NCI-H2227 treated with DMSO at 0.1 percent for 48 hours (cell line): Measurements from ENCODE around the gene PPP2R5A.
"Not testable (repeated sequence)": the region's sequence is repeated elsewhere in the genome, so short reads cannot be mapped to it uniquely, and the experiment has no call there.

Experiments
- DNase-seq: peaks from one replicate; lab custom pipeline; 2025; lab: John Stamatoyannopoulos, UW

PPP2R5A gene

GRCh38 chr1:212267460-212267859 is 17.8 kb upstream of the PPP2R5A start:
- DNase-seq, result no peak

DNA sequence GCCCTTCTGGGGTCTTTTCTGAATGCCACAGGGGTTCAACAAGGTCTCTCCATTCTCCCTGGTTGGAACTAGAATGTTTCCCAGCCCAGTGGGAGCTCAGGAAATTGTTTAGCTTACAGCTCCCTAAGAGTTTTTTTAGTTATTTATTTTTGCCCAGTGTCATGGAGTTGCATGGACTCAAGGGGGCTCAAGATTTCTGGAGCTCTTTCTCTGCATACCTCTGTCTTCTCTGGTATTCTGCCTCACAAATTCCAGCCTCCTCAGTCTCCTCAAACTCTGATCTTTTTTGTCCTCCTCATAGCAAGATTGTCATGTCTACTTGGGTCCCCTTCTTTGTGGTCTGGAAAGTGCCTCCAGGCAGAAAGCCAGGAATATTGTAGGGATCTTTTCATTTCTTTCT is 15.9 kb upstream of the PPP2R5A start:
- no peak for DNase-seq

DNA sequence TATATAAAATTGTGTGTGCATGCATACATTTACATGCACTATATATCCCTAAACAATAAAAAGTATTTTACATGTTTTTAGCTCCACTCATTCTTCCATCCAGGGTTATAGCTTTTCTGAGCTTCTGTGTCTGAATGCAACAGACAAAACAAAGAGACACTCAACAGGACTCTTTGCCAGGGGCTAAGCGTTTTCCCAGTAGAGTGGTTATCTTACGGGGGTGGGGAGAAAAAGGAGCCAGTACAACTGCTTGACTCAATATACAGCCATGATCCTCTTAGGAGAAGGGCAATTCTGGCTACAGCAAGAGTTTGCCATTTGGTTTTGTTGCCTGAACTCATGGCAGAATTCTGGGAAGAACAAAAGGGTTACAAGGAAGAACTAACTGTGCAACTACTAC is 14.6 kb upstream of the PPP2R5A start:
- no peak for DNase-seq

GRCh38 chr1:212271234-212271633 is 14.0 kb upstream of the PPP2R5A start:
- DNase-seq, result no peak

DNA sequence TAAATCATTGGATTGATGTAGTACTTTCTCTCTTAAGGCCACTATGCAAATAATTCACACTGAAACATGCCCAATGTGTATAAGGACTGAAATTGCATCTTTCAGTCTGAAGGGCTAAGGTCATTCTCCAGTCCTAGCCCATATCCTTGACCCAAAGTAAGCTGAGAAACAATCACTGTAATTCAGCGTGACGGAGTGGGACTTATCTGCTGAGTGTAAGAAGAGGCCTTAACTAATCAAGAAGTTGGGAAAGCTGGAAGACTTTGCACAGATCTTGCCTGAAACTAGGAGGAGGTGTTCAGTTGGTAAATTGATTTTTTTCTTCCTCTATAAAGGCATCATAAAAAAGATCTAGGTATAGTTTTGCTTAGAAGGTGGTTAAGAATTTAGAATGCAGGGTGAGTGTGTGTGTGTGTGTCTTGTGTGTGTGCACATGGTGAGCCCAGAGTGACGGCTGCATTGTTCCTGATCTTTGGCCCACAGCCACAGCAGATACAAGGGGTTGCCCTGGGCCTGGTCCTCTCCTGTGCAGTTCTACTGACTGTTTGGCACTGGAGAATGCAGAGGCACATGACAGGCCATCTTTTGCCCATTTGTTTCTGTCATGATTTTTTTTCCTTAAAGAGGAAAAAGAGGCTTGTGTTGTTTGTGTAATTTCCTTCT is 13.3 kb upstream of the PPP2R5A start:
- no peak for DNase-seq

DNA sequence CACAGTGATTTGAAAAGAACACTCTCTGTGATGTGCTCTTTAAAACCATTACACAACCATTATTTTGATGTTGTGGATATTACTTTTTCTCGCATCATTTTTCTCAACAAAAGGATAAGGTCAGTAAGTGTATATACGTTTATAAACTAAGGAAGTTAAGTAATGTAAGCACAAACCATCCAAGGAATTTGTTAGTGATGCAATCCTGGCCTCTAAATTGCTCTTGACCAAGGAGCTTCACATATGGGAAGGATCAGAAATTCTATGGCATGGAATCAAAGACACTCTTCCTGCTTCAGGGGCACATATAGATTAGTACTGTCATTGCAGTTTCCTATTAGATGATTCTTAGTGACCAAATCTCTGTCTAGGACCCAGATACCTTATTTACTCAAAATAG is 3.6 kb upstream of the PPP2R5A start:
- DNase-seq, result no peak

- no peak for DNase-seq
Observed at GRCh38 chr1:212283741-212284140, 1.5 kb upstream of the PPP2R5A start.

GRCh38 chr1:212284332-212284743 is 872 bp upstream of the PPP2R5A start:
- peak; percentile 37 for DNase-seq

- peak; percentile 27 for DNase-seq
Observed at GRCh38 chr1:212285685-212286555, 710 bp downstream of the PPP2R5A start.

DNA sequence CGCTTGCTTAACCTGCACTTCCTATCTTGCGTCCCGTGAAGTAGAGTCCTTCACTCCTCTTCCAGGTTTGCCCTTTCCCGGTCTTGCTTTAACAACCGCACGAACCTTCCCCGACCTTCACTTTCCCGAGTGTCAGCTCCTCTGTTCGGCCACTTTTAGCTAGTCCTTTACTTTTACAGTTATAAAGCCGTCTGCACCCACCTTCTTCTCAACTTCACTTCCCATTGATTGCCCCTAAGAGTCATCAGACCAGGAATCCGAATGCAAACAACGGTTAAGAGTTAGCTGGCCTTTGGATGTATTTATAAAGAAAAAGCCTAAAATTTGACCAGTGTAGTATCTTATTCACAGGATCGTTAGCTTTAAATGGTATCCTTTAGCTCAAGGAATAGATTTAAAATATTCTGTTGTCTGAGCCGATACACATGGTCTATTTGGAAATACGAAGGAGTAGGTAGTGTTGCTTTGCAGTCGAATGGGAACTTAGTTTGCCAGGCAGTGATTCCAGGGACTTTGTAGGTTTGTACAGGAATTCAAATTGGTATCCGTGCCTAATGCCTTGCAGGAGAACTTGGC is 1.4 kb downstream of the PPP2R5A start:
- DNase-seq, result no peak

DNA sequence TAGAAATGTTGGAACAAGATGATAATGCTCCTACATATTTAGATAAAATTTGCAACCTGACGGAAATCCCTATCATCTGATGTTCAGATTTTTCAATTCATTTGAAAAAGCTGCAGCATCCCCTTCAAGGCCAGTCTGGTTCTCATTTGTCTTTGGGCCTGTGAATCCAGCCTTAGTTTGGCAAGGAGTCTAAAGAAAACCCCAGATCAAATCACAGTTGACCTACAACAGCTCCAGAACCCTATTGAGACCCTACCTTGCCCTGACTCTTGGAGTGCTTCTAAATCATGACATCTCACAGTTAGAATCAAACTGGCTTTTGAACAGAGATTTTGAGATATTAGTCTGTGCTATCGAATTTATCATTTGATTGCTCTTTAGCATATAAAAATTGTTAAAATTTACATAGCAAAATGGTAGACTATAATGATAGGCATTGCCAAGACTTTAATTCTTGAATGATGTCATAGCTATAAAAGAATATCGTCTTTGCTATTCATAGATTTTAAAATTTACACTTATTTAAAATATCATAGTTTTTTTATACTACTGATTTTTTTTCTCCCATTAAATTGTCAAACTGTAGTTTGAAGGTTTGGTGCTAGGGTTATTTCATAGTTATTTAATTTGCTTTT is 2.2 kb downstream of the PPP2R5A start:
- no peak for DNase-seq

GRCh38 chr1:212287995-212288394 is 2.8 kb downstream of the PPP2R5A start:
- not testable (repeated sequence) for DNase-seq

- no peak for DNase-seq
Observed at GRCh38 chr1:212288615-212289014, 3.4 kb downstream of the PPP2R5A start.

DNA sequence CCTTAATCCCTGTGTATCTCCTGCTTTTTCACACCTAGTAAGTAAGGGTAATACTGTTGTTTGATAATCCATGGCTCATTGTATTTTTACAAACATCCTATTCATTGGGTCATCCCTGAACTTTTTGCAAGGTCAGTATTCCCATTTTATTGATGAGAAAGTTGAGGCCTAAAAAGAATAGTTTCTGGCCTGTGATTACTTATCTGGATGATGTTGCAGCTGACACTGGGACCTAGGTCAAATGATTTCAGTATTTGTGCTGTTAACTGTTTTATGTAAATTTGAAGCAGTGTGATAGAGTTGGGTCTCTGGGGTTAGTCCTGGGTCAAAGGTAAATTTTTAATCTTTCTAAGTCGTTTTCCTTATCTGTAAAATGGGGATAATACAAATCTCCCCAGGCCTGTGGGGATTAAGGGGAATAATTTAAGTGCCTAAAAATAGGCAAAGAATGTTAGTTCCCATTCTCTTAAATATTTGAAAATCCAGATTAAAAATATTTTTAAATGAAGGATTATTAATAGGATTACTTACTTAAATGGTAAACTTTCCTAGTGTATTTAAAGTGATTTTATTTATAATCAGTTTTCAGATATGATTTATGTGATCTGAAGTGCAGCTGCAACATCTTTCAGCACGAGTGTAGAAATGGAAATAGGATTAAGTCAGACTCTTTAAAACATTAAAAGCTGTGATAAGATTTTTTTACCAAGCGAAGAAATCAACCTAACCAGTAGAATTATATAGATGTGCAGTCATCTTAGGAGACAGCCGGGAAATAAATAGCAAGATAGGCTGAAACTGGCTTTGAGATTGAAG is 4.3 kb downstream of the PPP2R5A start:
- no peak for DNase-seq

DNA sequence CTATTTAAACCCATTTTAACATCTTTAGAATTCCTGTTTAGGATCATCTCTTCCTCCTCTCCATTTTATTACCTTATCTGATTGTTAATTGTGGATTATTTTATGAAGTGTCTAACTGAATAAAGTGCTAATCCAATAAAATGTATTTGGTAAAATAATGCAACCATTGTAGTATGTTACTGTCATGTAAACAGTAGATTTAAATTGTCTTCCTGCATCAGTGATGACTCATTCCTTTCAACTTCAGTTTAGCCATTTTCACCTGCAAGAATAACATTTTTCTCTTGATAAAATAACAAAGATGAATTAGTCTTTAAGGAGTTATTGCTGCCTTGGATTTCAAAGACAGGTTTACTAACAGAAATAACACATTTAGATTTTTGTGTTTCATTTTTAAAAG is 5.4 kb downstream of the PPP2R5A start:
- no peak for DNase-seq

GRCh38 chr1:212291505-212292134 is 6.4 kb downstream of the PPP2R5A start:
- DNase-seq, result peak; percentile 16

GRCh38 chr1:212292250-212293105 is 7.3 kb downstream of the PPP2R5A start:
- no peak for DNase-seq

DNA sequence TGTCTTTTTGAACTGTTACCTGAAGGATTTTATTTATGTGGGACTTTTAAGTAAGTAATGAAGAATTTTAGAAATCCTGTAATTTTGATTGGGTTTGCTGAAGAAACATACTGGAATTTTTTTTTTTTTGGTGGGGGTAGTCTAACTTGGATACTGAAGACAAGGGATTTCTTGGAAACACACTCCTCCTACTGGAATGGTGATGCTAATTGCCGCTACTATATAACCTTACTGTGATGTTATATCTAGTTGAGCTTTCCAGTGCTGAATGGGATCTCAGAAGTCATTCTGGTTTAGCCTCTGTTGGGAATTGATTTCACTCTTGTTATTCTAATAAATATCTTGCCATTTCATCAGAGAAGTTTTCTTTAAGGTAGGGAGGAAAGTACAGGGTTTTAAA is 8.4 kb downstream of the PPP2R5A start:
- no peak for DNase-seq

DNA sequence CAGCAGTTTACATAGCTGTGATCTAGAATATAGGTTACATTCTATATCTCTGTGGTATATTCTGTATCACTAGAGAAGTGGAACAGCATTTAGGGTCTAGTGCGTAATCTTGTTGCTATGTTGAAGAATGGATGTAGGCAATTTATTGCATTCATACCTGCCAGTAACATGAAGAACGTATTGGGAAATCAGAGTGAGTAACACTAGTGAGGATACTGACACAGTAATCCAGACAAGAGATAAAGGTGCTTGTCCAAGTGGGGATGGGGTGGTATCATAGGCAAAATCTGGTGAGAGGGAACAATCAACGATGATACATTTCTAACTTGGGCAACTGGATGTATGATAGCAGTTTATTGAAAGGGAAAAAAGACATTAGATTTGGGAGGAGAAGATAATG is 9.8 kb downstream of the PPP2R5A start:
- no peak for DNase-seq

- no peak for DNase-seq
Observed at GRCh38 chr1:212295579-212295978, 10.4 kb downstream of the PPP2R5A start.
